Right lobe of liver (tissue), 4 donors: ENCODE data around the gene TET1.

Experiments used
- CTCF ChIP-seq, 4 donors: fragments of 200-600 bp in 3 of 4; fragments of 450-650 bp in 1 of 4; IDR thresholded peaks; one replicate each; pipeline versions ENCODE4 v1.5.1 to v1.8.0; 2016 to 2022; ENCODE audit warnings: antibody characterized with exemption in 4 of 4, mild to moderate bottlenecking in 2 of 4
- POLR2A ChIP-seq: fragments of 450-650 bp; IDR thresholded peaks from one replicate; pipeline ENCODE4 v1.6.1; 2017; ENCODE audit warnings: antibody characterized with exemption, mild to moderate bottlenecking
- donor health status: DM: no; HTN: no; CAD: no.
- donor health status: DM: no; HTN: no; CAD: no.
- donor health status: DM: no; HTN: yes; CAD: no.

GRCh38 chr10:68598978-68599770 is 39.0 kb downstream of the TET1 start:
- TF ChIP-seq POLR2A (no peak), CTCF (IDR thresholded peaks at IDR 0.05) (no peak)
